ENCODE measurements around the gene SYNJ1.

The SYNJ1 gene

DNA sequence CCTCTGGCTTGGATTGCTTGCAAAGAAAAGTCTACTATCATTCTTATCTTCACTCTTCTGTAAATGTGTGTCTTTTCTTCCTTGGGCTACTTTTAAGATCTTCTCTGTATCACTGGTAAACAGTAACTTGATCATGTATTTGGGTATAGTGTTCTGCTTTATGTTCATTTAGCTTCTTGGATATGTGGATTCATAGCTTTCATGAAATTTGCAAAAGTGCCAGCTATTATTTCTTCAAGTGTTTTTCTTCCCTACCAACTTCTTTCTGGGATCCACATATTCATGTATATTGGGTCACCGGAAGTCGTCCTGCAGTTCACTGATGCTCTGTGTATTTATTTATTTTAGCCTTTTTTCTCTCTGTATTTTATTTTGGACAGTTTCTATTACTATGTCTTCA lies 11.3 kb downstream of the SYNJ1 start:
- H3K4me3 ChIP-seq (ENCODE audit: low read length in 2 of 2), result no peak overlapping the region
- no peaks in the 10 kb centered on the region for H3K9me3 ChIP-seq (ENCODE audit: control insufficient read depth in 2 of 2, low read length in 2 of 2)
- H3K27ac ChIP-seq (ENCODE audit: low read depth in 2 of 2, low read length in 2 of 2), result no peak overlapping the region
- peaks cover 0 to 4% of the 10 kb centered on the region in 2 donors for H3K4me1 ChIP-seq (ENCODE audit: control insufficient read depth in 2 of 2, insufficient read depth in 2 of 2, low read length in 2 of 2)
- H3K9ac ChIP-seq (ENCODE audit: low read depth in 1 of 2, low read length in 2 of 2), result no peak overlapping the region
- no peaks in the 10 kb centered on the region for H3K27me3 ChIP-seq (ENCODE audit: control insufficient read depth in 2 of 2, insufficient read depth in 2 of 2, low read length in 2 of 2)
- peaks cover 0 to 8% of the 10 kb centered on the region in 2 donors for H3K36me3 ChIP-seq (ENCODE audit: control insufficient read depth in 2 of 2, insufficient read depth in 2 of 2, low read length in 2 of 2)

DNA sequence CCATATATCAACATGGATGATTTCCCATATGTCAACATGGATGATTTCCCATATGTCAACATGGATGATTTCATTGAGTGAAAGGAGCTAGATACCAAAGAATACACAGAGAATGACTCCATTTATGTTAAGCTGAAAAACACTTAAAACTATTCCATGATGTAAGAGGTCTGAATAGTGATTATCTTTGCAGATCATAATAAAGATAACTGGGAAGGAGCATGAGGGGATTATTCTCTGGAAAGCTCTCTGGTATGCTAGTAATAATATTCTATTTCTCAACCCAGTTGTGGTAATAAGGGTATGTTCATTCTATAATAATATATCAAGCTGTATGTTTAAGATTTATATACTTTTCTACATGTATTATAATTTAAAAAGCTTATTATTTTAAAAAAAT lies 14.1 kb downstream of the SYNJ1 start:
- no peak overlapping the region for H3K4me3 ChIP-seq (ENCODE audit: low read length in 2 of 2)
- H3K9ac ChIP-seq (ENCODE audit: low read depth in 1 of 2, low read length in 2 of 2), result no peak overlapping the region
- H3K9me3 ChIP-seq (ENCODE audit: control insufficient read depth in 2 of 2, low read length in 2 of 2), result no peaks in the 10 kb centered on the region
- peaks cover 0 to 3% of the 10 kb centered on the region in 2 donors for H3K36me3 ChIP-seq (ENCODE audit: control insufficient read depth in 2 of 2, insufficient read depth in 2 of 2, low read length in 2 of 2)
- no peaks in the 10 kb centered on the region for H3K27me3 ChIP-seq (ENCODE audit: control insufficient read depth in 2 of 2, insufficient read depth in 2 of 2, low read length in 2 of 2)
- peaks cover 0 to 4% of the 10 kb centered on the region in 2 donors for H3K4me1 ChIP-seq (ENCODE audit: control insufficient read depth in 2 of 2, insufficient read depth in 2 of 2, low read length in 2 of 2)
- H3K27ac ChIP-seq (ENCODE audit: low read depth in 2 of 2, low read length in 2 of 2), result no peak overlapping the region

DNA sequence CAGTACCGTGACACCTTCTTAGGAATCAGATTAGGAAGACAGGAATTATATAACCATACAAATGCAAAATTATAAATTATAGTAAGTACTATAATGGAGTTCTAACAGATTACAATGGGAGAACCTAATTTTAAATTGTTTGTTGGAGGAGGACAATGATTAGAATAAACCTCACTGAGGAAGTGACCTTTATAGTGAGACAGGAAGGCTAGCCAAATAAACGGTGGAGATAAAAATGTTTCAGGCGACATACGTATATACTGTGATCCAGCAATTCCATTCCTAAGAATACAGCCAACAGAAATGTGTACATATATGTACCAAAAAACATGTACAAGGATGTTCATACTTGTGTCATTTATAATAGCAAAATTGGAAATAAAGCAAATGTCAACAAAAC lies 15.2 kb downstream of the SYNJ1 start:
- Histone ChIP-seq H3K27me3 (ENCODE audit: control insufficient read depth in 2 of 2, insufficient read depth in 2 of 2, low read length in 2 of 2) (no peaks in the 10 kb centered on the region), H3K4me1 (ENCODE audit: control insufficient read depth in 2 of 2, insufficient read depth in 2 of 2, low read length in 2 of 2) (peaks cover 0 to 2% of the 10 kb centered on the region in 2 donors), H3K36me3 (ENCODE audit: control insufficient read depth in 2 of 2, insufficient read depth in 2 of 2, low read length in 2 of 2) (peaks cover 0 to 3% of the 10 kb centered on the region in 2 donors), H3K4me3 (ENCODE audit: low read length in 2 of 2) (no peak overlapping the region), H3K9ac (ENCODE audit: low read depth in 1 of 2, low read length in 2 of 2) (no peak overlapping the region), H3K9me3 (ENCODE audit: control insufficient read depth in 2 of 2, low read length in 2 of 2) (no peaks in the 10 kb centered on the region), H3K27ac (ENCODE audit: low read depth in 2 of 2, low read length in 2 of 2) (no peak overlapping the region)

DNA sequence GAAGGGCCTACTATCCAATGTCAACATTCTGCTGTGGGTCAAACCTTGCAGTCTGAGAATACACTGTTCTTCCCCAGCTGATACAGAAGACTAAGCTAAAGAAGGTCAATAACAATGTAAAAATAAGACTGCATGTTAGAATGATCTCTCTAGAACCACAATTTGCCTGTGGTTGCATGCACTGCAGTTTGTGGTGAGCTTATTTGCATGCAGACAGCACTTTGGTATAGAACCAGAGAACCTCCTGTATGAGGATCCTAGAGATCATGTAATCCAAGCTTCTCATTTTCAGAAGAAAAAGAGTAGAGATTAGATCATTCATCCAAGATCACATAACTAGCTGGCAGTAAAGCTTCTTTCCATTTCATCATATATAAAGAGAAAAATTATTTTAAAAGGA lies 15.8 kb downstream of the SYNJ1 start:
- Histone ChIP-seq H3K36me3 (ENCODE audit: control insufficient read depth in 2 of 2, insufficient read depth in 2 of 2, low read length in 2 of 2) (peaks cover 0 to 3% of the 10 kb centered on the region in 2 donors), H3K4me3 (ENCODE audit: low read length in 2 of 2) (no peak overlapping the region), H3K27me3 (ENCODE audit: control insufficient read depth in 2 of 2, insufficient read depth in 2 of 2, low read length in 2 of 2) (no peaks in the 10 kb centered on the region), H3K9ac (ENCODE audit: low read depth in 1 of 2, low read length in 2 of 2) (no peak overlapping the region), H3K9me3 (ENCODE audit: control insufficient read depth in 2 of 2, low read length in 2 of 2) (no peaks in the 10 kb centered on the region), H3K27ac (ENCODE audit: low read depth in 2 of 2, low read length in 2 of 2) (no peak overlapping the region), H3K4me1 (ENCODE audit: control insufficient read depth in 2 of 2, insufficient read depth in 2 of 2, low read length in 2 of 2) (no peaks in the 10 kb centered on the region)

DNA sequence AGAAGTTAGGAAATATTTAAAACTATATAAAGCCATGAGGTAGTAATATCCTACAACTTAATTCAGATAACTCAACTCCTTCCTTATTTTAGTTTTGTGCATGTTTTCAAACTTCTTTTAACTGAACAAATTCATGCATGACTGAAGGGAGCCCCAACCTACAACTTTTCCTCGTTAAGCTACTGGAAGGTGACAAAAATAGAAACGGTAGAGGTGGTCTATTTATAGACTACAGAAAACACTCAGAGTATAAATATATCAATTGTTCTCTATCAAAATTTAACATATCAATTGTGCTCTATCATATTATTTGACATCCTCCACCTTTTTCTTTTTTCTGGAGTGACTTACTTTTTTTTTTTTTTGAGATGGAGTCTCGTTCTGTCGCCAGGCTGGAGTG lies 16.8 kb downstream of the SYNJ1 start:
- Histone ChIP-seq H3K4me1 (ENCODE audit: control insufficient read depth in 2 of 2, insufficient read depth in 2 of 2, low read length in 2 of 2) (no peaks in the 10 kb centered on the region), H3K9ac (ENCODE audit: low read depth in 1 of 2, low read length in 2 of 2) (no peak overlapping the region), H3K36me3 (ENCODE audit: control insufficient read depth in 2 of 2, insufficient read depth in 2 of 2, low read length in 2 of 2) (peaks cover 0 to 3% of the 10 kb centered on the region in 2 donors), H3K27me3 (ENCODE audit: control insufficient read depth in 2 of 2, insufficient read depth in 2 of 2, low read length in 2 of 2) (no peaks in the 10 kb centered on the region), H3K27ac (ENCODE audit: low read depth in 2 of 2, low read length in 2 of 2) (no peak overlapping the region), H3K4me3 (ENCODE audit: low read length in 2 of 2) (no peak overlapping the region), H3K9me3 (ENCODE audit: control insufficient read depth in 2 of 2, low read length in 2 of 2) (no peaks in the 10 kb centered on the region)

DNA sequence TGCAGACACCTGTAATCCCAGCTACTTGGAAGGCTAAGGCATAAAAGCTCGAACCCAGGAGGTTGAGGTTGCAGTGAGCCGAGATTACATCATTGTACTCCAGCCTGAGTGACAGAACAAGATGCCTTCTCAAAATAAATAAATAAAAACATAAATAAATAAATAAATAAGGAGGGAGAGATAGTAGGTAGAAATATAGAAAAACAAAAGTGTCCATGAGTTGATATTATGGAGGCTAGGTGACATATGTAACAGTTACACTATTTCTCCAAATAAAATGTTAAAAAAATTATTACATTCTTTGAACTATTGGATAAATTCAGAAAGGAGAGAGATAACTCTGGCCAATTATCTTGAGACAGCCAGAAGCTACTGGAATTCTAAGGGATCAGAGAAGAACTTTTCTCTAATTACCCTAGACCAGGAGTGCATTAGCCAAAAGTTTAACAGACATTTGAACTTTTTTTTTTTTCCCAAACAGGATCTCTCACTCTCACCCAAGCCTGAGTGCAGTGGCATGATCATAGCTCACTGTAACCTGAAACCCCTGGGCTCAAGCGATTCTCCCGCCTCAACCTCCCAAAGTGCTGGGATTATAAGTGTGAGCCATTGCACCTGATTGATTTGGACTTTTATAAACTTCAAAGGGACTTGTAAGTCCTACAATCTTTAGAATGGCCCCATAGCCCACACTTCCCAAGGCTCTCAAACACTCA lies 17.6 kb downstream of the SYNJ1 start:
- H3K9me3 ChIP-seq (ENCODE audit: control insufficient read depth in 2 of 2, low read length in 2 of 2), result no peaks in the 10 kb centered on the region
- H3K27ac ChIP-seq (ENCODE audit: low read depth in 2 of 2, low read length in 2 of 2), result no peak overlapping the region
- no peaks in the 10 kb centered on the region for H3K27me3 ChIP-seq (ENCODE audit: control insufficient read depth in 2 of 2, insufficient read depth in 2 of 2, low read length in 2 of 2)
- no peaks in the 10 kb centered on the region for H3K4me1 ChIP-seq (ENCODE audit: control insufficient read depth in 2 of 2, insufficient read depth in 2 of 2, low read length in 2 of 2)
- H3K4me3 ChIP-seq (ENCODE audit: low read length in 2 of 2), result no peak overlapping the region
- H3K9ac ChIP-seq (ENCODE audit: low read depth in 1 of 2, low read length in 2 of 2), result no peak overlapping the region
- H3K36me3 ChIP-seq (ENCODE audit: control insufficient read depth in 2 of 2, insufficient read depth in 2 of 2, low read length in 2 of 2), result peaks cover 0 to 3% of the 10 kb centered on the region in 2 donors

DNA sequence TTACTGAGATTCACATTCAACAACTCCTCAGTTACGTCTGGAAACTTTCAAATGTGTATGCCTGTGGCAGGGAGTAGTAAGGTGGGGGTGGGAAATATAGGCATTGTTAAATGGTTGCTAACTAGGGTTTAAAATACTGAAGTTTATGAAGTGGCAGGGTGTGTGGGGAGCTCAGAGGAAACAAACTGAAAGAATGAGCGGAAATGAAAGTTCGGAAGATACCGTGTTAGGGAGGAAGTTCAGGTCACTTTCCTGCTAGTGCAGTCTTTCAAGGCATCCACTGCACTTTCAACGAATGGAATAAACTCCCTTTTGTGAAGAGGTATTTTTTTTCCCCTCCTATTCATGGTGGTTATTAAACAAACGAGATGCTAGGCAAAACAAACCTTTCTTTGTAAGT lies 19.7 kb downstream of the SYNJ1 start:
- Histone ChIP-seq H3K9ac (ENCODE audit: low read depth in 1 of 2, low read length in 2 of 2) (no peak overlapping the region), H3K27me3 (ENCODE audit: control insufficient read depth in 2 of 2, insufficient read depth in 2 of 2, low read length in 2 of 2) (no peaks in the 10 kb centered on the region), H3K4me1 (ENCODE audit: control insufficient read depth in 2 of 2, insufficient read depth in 2 of 2, low read length in 2 of 2) (no peaks in the 10 kb centered on the region), H3K27ac (ENCODE audit: low read depth in 2 of 2, low read length in 2 of 2) (no peak overlapping the region), H3K36me3 (ENCODE audit: control insufficient read depth in 2 of 2, insufficient read depth in 2 of 2, low read length in 2 of 2) (no peaks in the 10 kb centered on the region), H3K9me3 (ENCODE audit: control insufficient read depth in 2 of 2, low read length in 2 of 2) (no peaks in the 10 kb centered on the region), H3K4me3 (ENCODE audit: low read length in 2 of 2) (no peak overlapping the region)

DNA sequence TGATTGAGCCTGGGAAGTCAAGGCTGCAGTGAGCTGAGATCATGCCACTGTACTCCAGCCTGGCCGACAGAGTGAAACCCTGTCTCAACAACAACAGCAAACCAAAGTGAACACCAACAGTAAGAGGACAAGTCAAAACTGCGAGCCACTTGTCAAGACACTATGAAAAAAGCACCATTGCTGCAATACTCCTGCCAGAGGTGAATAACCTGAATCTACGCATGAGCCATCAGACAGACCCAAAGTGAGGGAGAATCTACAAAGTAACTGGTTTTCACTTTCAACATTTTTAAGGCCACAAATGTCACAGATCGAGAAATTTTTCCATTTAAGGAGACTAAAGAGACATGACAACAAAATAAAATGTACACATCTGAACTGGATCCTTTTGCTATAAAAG lies 21.9 kb downstream of the SYNJ1 start:
- H3K4me1 ChIP-seq (ENCODE audit: control insufficient read depth in 2 of 2, insufficient read depth in 2 of 2, low read length in 2 of 2), result no peaks in the 10 kb centered on the region
- H3K9me3 ChIP-seq (ENCODE audit: control insufficient read depth in 2 of 2, low read length in 2 of 2), result no peaks in the 10 kb centered on the region
- no peaks in the 10 kb centered on the region for H3K27me3 ChIP-seq (ENCODE audit: control insufficient read depth in 2 of 2, insufficient read depth in 2 of 2, low read length in 2 of 2)
- no peak overlapping the region for H3K4me3 ChIP-seq (ENCODE audit: low read length in 2 of 2)
- no peak overlapping the region for H3K27ac ChIP-seq (ENCODE audit: low read depth in 2 of 2, low read length in 2 of 2)
- H3K36me3 ChIP-seq (ENCODE audit: control insufficient read depth in 2 of 2, insufficient read depth in 2 of 2, low read length in 2 of 2), result no peaks in the 10 kb centered on the region
- H3K9ac ChIP-seq (ENCODE audit: low read depth in 1 of 2, low read length in 2 of 2), result no peak overlapping the region

DNA sequence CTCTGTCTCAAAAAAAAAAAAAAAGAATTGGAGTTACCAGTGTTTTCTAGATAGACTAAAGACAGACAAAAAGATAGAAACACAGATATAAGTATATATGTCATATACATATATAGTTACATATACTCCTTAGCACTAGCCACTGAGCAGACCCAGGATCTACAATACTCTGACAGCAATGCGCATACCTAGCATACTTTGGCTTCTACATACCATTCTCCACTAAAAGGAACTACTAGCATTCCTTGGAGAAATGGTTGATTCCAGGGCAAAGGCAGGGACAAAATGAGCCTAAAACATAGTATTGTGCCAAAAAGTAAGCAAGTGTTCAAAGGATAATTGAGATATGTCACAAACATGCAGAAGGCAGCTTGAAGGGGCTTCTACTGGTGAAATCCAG lies 22.7 kb downstream of the SYNJ1 start:
- H3K36me3 ChIP-seq (ENCODE audit: control insufficient read depth in 2 of 2, insufficient read depth in 2 of 2, low read length in 2 of 2), result no peaks in the 10 kb centered on the region
- H3K9ac ChIP-seq (ENCODE audit: low read depth in 1 of 2, low read length in 2 of 2), result no peak overlapping the region
- no peak overlapping the region for H3K27ac ChIP-seq (ENCODE audit: low read depth in 2 of 2, low read length in 2 of 2)
- no peak overlapping the region for H3K4me3 ChIP-seq (ENCODE audit: low read length in 2 of 2)
- no peaks in the 10 kb centered on the region for H3K4me1 ChIP-seq (ENCODE audit: control insufficient read depth in 2 of 2, insufficient read depth in 2 of 2, low read length in 2 of 2)
- H3K27me3 ChIP-seq (ENCODE audit: control insufficient read depth in 2 of 2, insufficient read depth in 2 of 2, low read length in 2 of 2), result no peaks in the 10 kb centered on the region
- no peaks in the 10 kb centered on the region for H3K9me3 ChIP-seq (ENCODE audit: control insufficient read depth in 2 of 2, low read length in 2 of 2)

DNA sequence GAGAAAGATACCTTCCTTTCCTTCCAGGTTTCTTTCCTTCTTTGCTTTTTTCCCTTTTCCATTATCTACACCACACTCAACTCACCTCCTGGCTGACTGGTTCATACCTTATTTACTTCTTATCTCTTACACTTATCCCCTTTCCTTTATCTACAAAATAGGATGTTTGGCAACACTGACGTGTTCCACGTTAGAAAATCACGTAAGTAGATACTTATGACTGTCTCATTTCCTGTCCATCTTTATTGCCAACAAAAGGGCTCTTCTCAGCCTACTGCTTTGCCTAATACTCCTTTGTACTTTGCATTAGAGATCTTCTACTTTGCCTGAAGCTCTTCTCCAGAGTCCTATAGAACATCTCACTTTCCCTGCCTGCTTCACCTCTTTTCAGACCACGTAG lies 25.1 kb downstream of the SYNJ1 start:
- no peaks in the 10 kb centered on the region for H3K27me3 ChIP-seq (ENCODE audit: control insufficient read depth in 2 of 2, insufficient read depth in 2 of 2, low read length in 2 of 2)
- H3K27ac ChIP-seq (ENCODE audit: low read depth in 2 of 2, low read length in 2 of 2), result no peak overlapping the region
- H3K4me1 ChIP-seq (ENCODE audit: control insufficient read depth in 2 of 2, insufficient read depth in 2 of 2, low read length in 2 of 2), result peaks cover 4 to 15% of the 10 kb centered on the region in 2 donors
- H3K36me3 ChIP-seq (ENCODE audit: control insufficient read depth in 2 of 2, insufficient read depth in 2 of 2, low read length in 2 of 2), result peaks cover under 1 to 5% of the 10 kb centered on the region in 2 donors
- no peak overlapping the region for H3K4me3 ChIP-seq (ENCODE audit: low read length in 2 of 2)
- H3K9ac ChIP-seq (ENCODE audit: low read depth in 1 of 2, low read length in 2 of 2), result no peak overlapping the region
- no peaks in the 10 kb centered on the region for H3K9me3 ChIP-seq (ENCODE audit: control insufficient read depth in 2 of 2, low read length in 2 of 2)
